Measurements from ENCODE around the gene GRIN2A.

- TF ChIP-seq ZNF274 (IDR thresholded peaks at IDR 0.05; ENCODE audit: low read depth, low read length): no peak
- no peak for TF ChIP-seq YY1 (IDR thresholded peaks at IDR 0.05; ENCODE audit: insufficient read depth, insufficient read length)
Measured at GRCh38 chr16:10065019-10065418, 117.2 kb downstream of the GRIN2A start.

Measured in NT2/D1 (cell line).